SIG-M5 treated with dmso at 0.1 percent for 504 hours (cell line): Measurements from ENCODE around the gene CRTAC1.

Source experiments
- DNase-seq: peaks from one replicate; lab custom pipeline; 2025; ENCODE audit not compliant: unreplicated experiment; lab: John Stamatoyannopoulos, UW

Gene CRTAC1

GRCh38 chr10:98030093-98030821 is at the start of gene CRTAC1:
Gene CRTAC1, minus strand, starts transcription at chr10:98030621. Its CDS starts 149 bp downstream, at chr10:98030472.
- DNase-seq, result no peak

GRCh38 chr10:98078774-98079173 is 48.4 kb upstream of the CRTAC1 start:
- no peak for DNase-seq

DNA sequence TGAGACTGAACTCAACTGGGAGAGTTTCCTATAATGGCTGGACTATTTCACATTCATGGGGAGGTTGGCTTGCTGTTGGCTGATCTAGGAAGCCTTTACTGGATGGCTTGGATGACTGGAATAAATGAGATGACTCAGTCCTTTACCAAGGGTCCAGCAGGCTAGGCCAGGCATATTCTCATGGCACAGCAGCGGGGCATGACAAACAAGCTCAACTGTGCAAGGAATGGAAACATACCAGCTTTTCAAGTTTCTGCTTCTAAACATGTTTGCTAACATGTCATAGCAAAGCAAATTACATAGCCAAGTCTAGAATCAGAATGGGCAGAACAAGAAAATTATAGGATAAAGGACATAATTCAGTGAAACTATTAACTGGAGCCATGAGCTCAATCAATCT is 46.8 kb upstream of the CRTAC1 start:
- peak; percentile 8 for DNase-seq

DNA sequence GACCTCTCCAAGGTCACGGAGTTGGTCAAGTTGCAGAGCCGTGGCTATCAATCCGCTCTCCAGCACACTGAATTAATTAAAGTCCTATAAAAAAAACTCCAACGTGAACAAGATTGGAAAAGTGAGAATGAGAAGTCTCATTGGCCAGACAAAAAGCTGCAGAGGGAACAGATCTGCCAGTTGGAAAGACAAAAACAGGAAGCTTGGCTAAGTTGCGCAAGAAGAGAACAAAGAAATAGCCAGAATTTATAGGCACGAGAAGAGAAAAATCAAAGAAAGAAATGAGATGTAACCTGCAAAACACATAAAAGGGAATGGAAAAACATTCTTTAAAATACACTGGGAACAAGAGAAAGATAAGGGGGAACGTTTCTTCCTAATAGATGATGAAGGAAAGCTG is 45.7 kb upstream of the CRTAC1 start:
- DNase-seq, result peak; percentile 51

DNA sequence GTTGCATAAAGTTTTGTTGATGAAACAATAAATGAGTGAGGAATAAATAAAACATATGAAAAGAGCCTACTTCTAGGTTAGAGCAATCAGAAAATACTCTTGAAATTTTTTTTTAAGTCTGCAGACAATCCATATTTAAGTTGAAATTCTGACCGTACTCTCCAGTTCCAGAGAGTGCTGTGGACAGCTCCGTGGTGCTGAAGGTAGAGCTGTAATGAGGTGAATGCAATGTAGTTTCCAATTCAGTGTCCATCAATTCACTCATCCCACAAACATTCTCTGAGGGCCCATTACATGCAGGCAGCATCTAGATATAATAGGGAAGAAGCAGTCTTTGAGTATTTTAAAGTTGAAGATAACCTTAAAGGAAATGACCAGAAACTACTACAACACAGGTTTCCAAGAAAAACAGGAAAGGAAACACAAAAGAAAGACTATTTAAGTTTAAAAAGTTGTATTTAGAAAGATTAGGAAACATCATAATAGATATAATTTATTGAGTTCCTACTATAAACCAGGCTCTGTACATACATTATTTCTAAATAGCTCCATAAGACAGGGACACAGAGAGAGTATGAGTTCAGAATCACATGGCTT is 44.0 kb upstream of the CRTAC1 start:
- DNase-seq, result peak; percentile 1

DNA sequence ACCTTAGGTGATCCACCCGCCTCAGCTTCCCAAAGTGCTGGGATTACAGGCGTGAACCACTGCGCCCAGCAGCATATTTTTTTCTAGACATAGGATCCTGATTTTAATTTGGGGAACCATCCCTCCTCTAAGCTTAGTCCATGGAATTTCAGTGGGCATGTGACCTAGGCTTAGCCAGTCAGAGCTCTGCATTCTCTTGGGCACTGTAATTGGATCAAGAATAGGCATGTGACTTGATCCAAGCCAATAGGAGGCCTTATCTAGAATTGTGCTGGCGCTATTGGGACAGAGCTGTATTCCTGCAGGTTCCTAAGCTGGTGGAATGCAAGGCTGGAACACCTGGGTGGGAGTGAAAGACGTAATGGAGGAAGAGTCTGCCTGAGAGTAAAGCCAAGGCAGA is 36.7 kb upstream of the CRTAC1 start:
- no peak for DNase-seq

GRCh38 chr10:98063740-98064027 is 33.3 kb upstream of the CRTAC1 start:
- no peak for DNase-seq

GRCh38 chr10:98062424-98062823 is 32.0 kb upstream of the CRTAC1 start:
- DNase-seq, result no peak

- no peak for DNase-seq
Measured at GRCh38 chr10:98060079-98060478, 29.7 kb upstream of the CRTAC1 start.

- DNase-seq, result no peak
Measured at GRCh38 chr10:98058295-98058694, 27.9 kb upstream of the CRTAC1 start.

GRCh38 chr10:98055841-98056516 is 25.6 kb upstream of the CRTAC1 start:
- DNase-seq, result no peak

GRCh38 chr10:98047009-98047741 is 16.8 kb upstream of the CRTAC1 start:
- no peak for DNase-seq

DNA sequence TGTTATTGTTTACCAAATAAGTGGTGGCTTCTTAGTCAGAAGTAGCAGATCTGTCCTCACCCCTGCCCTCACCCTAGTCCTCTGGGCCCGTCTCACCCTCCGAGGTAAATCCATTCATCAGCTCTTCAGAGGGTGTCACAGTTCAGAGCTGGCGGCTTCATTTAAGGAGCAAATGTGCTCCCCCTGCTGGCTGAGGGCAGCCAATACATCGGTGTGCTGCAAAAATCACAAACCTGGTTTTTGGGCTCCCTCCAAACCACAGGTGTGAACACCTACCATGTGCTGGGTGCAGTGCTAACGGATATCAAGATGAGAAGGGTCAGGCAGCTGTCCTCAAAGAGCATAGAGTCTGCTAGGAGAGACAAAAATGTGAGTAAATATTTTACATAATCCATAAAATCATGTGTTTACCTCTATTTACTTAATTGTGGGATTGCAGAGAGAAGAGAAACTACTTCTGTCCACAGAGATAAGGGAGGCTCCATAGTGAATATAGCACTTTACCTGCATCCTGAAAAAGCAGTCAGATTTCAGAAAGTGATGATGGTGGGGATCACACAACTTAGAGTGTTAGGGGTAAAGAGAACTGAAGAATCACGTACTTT is 15.5 kb upstream of the CRTAC1 start:
- peak; percentile 47 for DNase-seq

- peak; percentile 34 for DNase-seq
Measured at GRCh38 chr10:98041352-98042043, 11.1 kb upstream of the CRTAC1 start.

DNA sequence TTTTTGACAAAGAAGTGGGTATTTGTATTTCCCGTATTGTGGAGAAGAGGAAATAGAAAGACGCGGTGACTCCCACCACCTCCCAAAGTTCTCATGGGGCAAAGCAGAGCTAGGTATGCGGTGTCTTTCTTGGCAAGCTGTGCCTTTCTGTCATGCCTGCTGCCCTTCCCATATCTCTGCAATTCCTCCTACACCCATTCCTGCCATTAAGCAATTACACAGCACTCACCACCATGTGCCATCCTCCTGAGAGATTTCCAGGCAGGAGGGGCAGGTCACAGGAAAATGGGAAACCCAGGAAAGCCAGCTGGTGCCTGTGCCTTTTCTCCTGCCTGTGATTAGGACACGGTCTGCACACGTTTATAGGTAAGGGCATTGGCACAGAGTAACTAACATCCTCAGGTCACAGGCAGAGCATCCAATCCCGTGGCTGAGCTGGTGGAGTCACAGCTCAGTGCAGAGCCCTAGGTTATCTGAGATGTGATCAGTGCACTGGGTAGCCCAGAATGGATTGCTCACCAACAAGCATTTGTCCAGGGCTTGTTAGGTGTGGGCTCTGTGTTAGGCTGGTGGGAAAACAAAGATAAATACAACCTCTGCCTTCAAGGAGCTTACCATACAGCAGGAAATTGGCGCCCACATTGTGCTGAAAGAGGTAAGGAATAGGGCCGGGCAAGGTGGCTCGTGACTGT is 9.4 kb upstream of the CRTAC1 start:
- no peak for DNase-seq

DNA sequence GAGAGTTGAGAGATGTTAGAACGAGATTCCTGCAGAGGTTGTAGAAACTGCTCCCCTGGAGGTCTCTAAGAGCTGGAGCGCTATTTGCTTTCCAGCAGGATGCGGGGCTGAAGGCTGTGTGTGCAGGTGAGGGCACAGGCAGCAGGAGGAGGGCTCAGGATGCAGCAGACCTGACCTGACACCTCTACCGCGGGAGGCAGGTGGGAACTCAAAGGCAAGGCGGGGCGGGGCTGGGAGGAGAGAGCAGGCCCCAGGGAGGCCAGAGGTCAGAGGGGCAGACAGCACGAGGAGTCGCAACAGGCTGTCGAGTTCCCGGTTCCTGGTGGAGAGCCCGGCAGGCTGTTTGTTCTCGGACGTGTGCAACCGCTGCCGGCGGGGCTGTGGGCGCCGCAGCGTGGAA is 7.9 kb upstream of the CRTAC1 start:
- no peak for DNase-seq

DNA sequence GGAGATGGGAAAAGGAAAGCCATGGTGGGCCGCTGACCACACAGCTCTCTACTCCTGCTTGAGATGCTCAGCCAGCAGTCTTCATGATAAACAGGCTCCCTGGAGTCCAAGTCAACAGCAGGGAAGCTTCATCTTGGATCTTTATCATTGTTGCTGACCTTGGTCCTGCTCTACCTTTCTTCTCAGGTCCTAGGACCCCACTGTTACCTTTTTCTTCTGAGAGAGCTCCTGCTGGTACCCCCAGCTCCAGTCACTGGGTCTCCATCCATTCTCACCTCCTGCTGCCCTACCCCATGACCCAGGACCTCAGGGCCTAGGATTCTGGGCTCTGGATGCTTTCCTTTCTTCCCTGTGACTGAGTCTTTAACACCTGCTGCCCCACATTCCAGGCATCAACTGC is 5.2 kb upstream of the CRTAC1 start:
- DNase-seq, result no peak

- no peak for DNase-seq
Measured at GRCh38 chr10:98033515-98033914, 3.1 kb upstream of the CRTAC1 start.

DNA sequence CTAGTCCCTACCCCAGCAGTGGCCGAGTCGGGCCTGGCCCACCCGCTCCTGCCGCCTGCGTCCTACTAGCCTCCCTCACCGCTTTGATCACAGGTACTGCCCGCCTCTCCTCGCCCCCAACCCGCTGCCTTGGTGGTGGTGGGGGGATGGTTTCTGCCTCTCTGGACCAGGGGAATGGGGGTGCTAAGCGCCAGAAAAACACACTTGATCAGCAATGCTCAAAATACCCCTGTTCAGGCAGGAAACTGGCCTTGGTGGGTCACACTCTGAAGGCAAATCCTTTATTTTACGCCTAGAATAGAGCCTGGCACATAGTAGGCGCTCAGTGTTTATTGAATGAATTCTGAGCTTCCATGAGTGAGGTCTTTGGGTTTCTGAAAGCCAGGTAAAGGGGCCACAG is 1.0 kb upstream of the CRTAC1 start:
- no peak for DNase-seq

- DNase-seq, result no peak
Measured at GRCh38 chr10:98030991-98031431, 590 bp upstream of the CRTAC1 start.
